Activated naive CD4-positive, alpha-beta T cell treated with anti-CD3 and anti-CD28 coated beads, Interleukin-2, amount 10 ng/mL, durations not matched to agents 7 days and 5 days (primary cell): ENCODE measurements around the gene PLA2G15.

ENCODE experiments used
- CTCF ChIA-PET: fragments of 350-600 bp; sonication (Branson Sonifier 250); formaldehyde crosslinking; loops from one replicate; lab custom pipeline; 2021; ENCODE audit warnings: antibody characterized with exemption; lab: Charles Lee
- DNase-seq: peaks from one replicate; pipeline ENCODE4 v3.0.0-alpha.2; 2020
- H3K27ac Mint-ChIP-seq: one replicate; pipeline ENCODE4 v1.8.0; 2021; ENCODE audit warnings: mild to moderate bottlenecking, moderate library complexity, mixed read lengths
- H3K27me3 Mint-ChIP-seq: one replicate; pipeline ENCODE4 v1.8.0; 2021; ENCODE audit warnings: mild to moderate bottlenecking, mixed read lengths
- H3K36me3 Mint-ChIP-seq: one replicate; pipeline ENCODE4 v1.8.0; 2021; ENCODE audit warnings: mixed read lengths
- H3K4me1 Mint-ChIP-seq: one replicate; pipeline ENCODE4 v1.8.0; 2021; ENCODE audit warnings: mixed read lengths
- H3K4me3 Mint-ChIP-seq: one replicate; pipeline ENCODE4 v1.8.0; 2021; ENCODE audit warnings: mild to moderate bottlenecking, moderate library complexity, mixed read lengths
- H3K9me3 Mint-ChIP-seq: one replicate; pipeline ENCODE4 v1.8.0; 2021; ENCODE audit warnings: mixed read lengths

The PLA2G15 gene

DNA sequence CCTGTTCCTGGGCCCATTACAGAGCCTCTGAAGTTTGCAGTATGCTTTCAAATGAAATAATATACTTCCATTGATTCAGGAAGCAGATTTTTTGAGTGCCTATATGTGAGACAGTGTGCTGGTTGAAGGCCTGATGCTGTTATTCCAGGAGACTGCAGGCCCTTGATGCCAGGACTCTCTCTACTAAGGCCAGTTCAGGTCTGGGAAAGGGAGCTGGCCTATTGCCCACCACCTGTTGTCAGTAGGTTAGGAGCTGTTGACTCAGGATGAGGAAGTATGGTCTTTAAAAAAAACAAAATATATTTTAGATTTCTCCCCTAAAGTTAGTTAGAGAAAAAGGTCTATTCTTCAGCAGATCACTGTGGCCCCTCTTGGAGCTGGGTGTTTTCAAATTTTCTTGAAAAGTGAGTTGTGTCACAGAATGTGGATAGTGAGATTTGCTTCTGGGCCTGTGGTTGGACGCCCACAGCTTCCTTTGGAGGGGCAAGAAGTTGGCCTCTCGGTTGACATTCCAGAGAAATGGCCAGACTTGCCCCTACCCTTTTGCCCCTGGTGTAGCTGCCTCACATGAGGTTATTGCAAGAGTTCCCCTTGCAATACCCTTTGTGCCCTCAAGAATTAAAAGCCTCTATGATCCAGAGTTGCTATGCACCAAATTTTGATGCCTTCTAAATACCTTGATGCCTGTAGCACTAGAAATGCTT, 17.2 kb upstream of the PLA2G15 start:
- DNase-seq, result no peak
- Mint-ChIP-seq H3K36me3 (peaks cover 28% of the 10 kb centered on the region), H3K27ac (peak overlapping the region; percentile 65), H3K4me3 (no peak overlapping the region), H3K4me1 (peaks cover 36% of the 10 kb centered on the region), H3K9me3 (no peaks in the 10 kb centered on the region), H3K27me3 (no peaks in the 10 kb centered on the region)
- CTCF ChIA-PET, result interaction anchor here (0.5 to 4.3 kb wide), 24 partner anchors 9 to 572 kb away, joined by 3 to 47 read pairs (median 4); partner anchors contain the start of gene PSMB10

DNA sequence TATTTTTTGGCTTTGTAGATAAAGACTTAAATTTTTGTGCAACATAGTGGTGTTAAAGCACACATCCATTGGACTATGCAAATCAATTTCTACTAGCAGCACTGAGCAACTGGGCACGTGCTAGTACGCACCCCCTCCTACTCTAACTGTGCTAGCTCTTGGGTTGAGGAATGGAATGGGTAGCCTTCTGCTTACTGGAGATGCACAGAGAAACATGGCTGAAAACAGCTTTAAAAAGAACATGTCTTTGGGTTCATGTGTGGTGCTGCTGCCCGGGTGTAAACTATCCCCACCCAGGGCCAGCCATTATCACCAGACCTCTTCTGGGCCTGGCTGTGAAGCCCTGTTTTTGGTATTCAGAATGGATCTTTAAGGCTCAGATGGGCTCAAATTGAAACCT, 16.5 kb upstream of the PLA2G15 start:
- Mint-ChIP-seq H3K9me3 (no peaks in the 10 kb centered on the region), H3K27me3 (no peaks in the 10 kb centered on the region), H3K4me3 (no peak overlapping the region), H3K4me1 (peaks cover 36% of the 10 kb centered on the region), H3K27ac (no peak overlapping the region), H3K36me3 (peaks cover 28% of the 10 kb centered on the region)
- DNase-seq, result no peak
- CTCF ChIA-PET, result interaction anchor here (0.7 to 4.3 kb wide), 20 partner anchors 9 to 293 kb away, joined by 3 to 47 read pairs (median 4); partner anchors contain the start of gene PSMB10

DNA sequence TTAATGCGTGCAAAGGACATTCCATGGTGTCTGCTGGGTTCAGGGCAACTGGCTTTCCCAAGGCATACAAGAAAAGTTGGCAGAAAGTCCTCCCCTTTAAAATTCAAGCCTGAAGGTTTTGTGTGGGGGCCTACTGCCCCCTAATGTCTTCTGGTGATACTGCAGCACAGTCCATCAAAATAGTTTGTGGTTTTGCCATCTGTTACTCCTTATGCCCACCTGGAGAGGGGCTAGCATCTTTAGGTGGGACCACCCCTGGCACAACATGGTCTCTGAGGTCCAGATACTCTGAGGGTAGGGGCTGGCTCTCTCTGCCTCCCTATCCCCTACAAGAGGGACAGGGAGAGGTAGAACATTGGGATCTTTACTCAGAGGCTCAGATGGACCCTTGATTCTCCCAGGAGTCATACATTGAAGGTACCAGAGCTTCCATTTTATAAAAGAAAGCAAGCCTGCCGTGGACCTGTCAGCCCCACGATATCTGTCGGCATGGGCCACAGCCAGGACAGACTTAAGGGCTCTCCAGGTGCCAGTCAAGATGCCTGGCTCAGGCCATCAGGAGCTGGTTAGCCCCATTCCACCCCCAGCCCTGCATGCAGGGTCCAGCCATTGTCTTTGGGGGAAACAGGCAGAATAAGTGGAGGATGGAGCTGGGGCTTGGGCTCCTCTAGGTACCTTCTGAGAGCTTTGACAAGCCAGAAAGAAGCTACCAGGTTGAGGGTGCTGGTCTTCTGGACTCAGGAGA, 15.6 kb upstream of the PLA2G15 start:
- CTCF ChIA-PET, result interaction anchor here (0.7 to 2.2 kb wide), 12 partner anchors 11 to 206 kb away, joined by 3 to 10 read pairs (median 4); partner anchors contain the start of genes DDX28 and DUS2
- peak; percentile 62 for DNase-seq
- Mint-ChIP-seq H3K27ac (peak overlapping the region; percentile 52), H3K27me3 (no peaks in the 10 kb centered on the region), H3K4me1 (peaks cover 40% of the 10 kb centered on the region), H3K9me3 (no peaks in the 10 kb centered on the region), H3K36me3 (peaks cover 28% of the 10 kb centered on the region), H3K4me3 (no peak overlapping the region)

GRCh38 chr16:68230176-68230571, 15.0 kb upstream of the PLA2G15 start:
- peaks cover 43% of the 10 kb centered on the region for H3K4me1 Mint-ChIP-seq
- no peak overlapping the region for H3K27ac Mint-ChIP-seq

DNA sequence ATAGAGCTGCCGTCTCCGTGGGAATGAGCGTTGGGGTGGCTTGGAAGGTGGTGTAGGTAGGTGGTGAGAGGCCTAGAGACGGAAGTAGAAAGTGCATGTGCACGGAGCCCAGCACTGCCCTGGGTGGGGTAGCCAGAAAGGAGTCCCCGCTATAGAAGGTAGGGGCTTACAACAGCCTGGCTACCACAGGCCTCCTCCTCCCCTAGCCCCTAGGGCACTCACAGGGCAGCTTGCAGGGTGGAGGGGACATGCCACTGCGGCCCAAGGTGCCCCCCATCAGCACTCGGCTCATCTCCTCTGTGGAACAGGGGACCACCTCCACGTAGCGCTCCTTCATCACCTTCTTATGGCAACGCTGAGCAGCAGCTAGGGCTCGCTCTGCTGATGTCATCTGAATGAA, 14.2 kb upstream of the PLA2G15 start:
- H3K4me1 Mint-ChIP-seq, result peaks cover 39% of the 10 kb centered on the region
- CTCF ChIA-PET, result interaction anchor here (0.6 to 2.2 kb wide), 7 partner anchors 11 to 159 kb away, joined by 3 to 10 read pairs (median 6); partner anchors contain the start of gene SLC7A6
- no peak overlapping the region for H3K27ac Mint-ChIP-seq
- no peak overlapping the region for H3K4me3 Mint-ChIP-seq
- DNase-seq, result no peak
- no peaks in the 10 kb centered on the region for H3K9me3 Mint-ChIP-seq
- H3K36me3 Mint-ChIP-seq, result peaks cover 26% of the 10 kb centered on the region
- no peaks in the 10 kb centered on the region for H3K27me3 Mint-ChIP-seq

More at GRCh38 chr16:68230176-68230571, 15.0 kb upstream of the PLA2G15 start:
- Mint-ChIP-seq H3K4me3 (no peak overlapping the region), H3K9me3 (no peaks in the 10 kb centered on the region), H3K27me3 (no peaks in the 10 kb centered on the region), H3K36me3 (peaks cover 30% of the 10 kb centered on the region)
- no peak for DNase-seq
- CTCF ChIA-PET, result interaction anchor here (0.7 to 2.2 kb wide), 12 partner anchors 11 to 207 kb away, joined by 3 to 10 read pairs (median 4); partner anchors contain the start of genes DDX28 and DUS2

DNA sequence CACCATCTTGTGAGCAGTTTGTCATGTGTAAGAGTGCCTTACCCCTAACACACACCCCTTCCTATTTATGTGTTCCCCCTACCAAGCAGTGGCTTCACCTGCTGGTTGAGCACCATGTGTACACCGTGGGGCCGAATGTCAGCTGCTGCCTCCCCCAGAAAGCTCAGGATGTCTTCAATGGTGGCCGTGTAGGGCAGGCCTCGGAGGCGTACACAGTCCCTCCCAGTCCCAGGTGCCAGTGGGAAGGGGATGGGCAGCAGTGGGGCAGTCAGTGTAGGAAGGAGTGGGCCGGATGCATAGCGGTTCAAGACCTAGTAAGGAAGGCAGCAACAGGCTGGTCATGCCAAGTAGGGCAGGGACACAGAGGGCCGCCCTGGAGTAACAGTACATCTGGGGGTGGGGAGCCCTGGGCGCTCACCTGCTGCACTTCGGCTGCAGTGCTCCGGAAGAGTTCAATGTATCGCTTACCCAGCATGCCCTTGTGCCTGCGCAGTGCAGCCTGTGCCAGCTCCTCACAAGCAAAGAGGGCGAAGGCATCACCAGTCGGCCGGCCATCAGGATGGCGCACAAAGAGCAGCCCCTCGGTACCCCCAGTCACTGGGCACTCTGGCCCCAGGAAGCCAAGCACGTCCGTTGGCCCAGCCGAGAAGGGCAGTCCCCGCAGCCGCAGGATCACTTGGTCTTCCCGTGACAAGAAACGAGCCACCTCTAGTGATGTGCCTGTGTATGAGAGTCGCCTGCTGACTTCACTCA, 13.6 kb upstream of the PLA2G15 start:
- H3K4me1 Mint-ChIP-seq, result peaks cover 38% of the 10 kb centered on the region
- CTCF ChIA-PET, result interaction anchor here (0.6 to 2.2 kb wide), 4 partner anchors 11 to 159 kb away, joined by 3 to 10 read pairs (median 3); partner anchors contain the start of gene SLC7A6
- no peak overlapping the region for H3K27ac Mint-ChIP-seq
- DNase-seq, result no peak
- no peaks in the 10 kb centered on the region for H3K9me3 Mint-ChIP-seq
- H3K36me3 Mint-ChIP-seq, result peaks cover 26% of the 10 kb centered on the region
- no peak overlapping the region for H3K4me3 Mint-ChIP-seq
- H3K27me3 Mint-ChIP-seq, result peaks cover 5% of the 10 kb centered on the region

DNA sequence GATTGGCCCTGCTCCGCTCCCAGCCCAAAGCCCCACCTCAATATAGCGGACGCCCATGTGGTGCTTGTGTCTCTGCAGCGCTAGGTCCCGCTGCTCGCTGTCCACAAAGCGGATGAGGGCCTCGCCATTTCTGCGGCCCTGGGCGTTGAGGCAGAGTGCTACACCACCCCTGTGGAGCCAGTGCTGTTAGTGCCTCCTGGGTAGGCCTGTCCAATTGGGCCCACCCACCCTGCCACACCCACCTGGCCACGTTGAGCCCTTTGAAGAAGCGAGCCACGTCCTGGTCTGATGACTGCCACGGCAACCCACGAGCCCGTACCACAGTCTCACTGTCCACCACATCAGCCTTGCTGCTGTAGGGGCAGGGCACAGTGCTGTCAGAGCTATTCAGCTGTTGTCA, 12.8 kb upstream of the PLA2G15 start:
- H3K9me3 Mint-ChIP-seq, result no peaks in the 10 kb centered on the region
- no peak for DNase-seq
- H3K4me1 Mint-ChIP-seq, result peaks cover 40% of the 10 kb centered on the region
- no peak overlapping the region for H3K27ac Mint-ChIP-seq
- H3K4me3 Mint-ChIP-seq, result no peak overlapping the region
- peaks cover 22% of the 10 kb centered on the region for H3K36me3 Mint-ChIP-seq
- CTCF ChIA-PET, result no interaction called here
- peaks cover 13% of the 10 kb centered on the region for H3K27me3 Mint-ChIP-seq

- no peak overlapping the region for H3K27ac Mint-ChIP-seq
- H3K36me3 Mint-ChIP-seq, result peaks cover 15% of the 10 kb centered on the region
- H3K27me3 Mint-ChIP-seq, result peaks cover 20% of the 10 kb centered on the region
- H3K4me1 Mint-ChIP-seq, result peaks cover 37% of the 10 kb centered on the region
- H3K9me3 Mint-ChIP-seq, result no peaks in the 10 kb centered on the region
- H3K4me3 Mint-ChIP-seq, result no peak overlapping the region
- DNase-seq, result no peak
- CTCF ChIA-PET, result interaction anchor here (0.7 to 1.5 kb wide), 2 partner anchors 57 to 96 kb away, joined by 3 to 6 read pairs; no protein-coding TSS in a partner anchor
Measured at GRCh38 chr16:68233085-68233834, 11.9 kb upstream of the PLA2G15 start.

GRCh38 chr16:68233835-68234187, 11.4 kb upstream of the PLA2G15 start:
- H3K27me3 Mint-ChIP-seq, result peaks cover 20% of the 10 kb centered on the region

GRCh38 chr16:68234188-68235107, 10.7 kb upstream of the PLA2G15 start:
- Mint-ChIP-seq H3K9me3 (no peaks in the 10 kb centered on the region), H3K27me3 (peaks cover 22% of the 10 kb centered on the region), H3K36me3 (peaks cover 10% of the 10 kb centered on the region), H3K4me3 (no peak overlapping the region), H3K27ac (no peak overlapping the region), H3K4me1 (peaks cover 35% of the 10 kb centered on the region)
- CTCF ChIA-PET, result interaction anchor here (1.5 kb wide), 1 partner anchor 95 kb away, joined by 6 read pairs; no protein-coding TSS in a partner anchor
- no peak for DNase-seq

More at GRCh38 chr16:68233835-68234187, 11.4 kb upstream of the PLA2G15 start:
- Mint-ChIP-seq H3K9me3 (no peaks in the 10 kb centered on the region), H3K27ac (no peak overlapping the region), H3K4me1 (peaks cover 37% of the 10 kb centered on the region), H3K36me3 (peaks cover 15% of the 10 kb centered on the region), H3K4me3 (no peak overlapping the region)
- no peak for DNase-seq
- CTCF ChIA-PET, result interaction anchor here (1.5 kb wide), 1 partner anchor 95 kb away, joined by 6 read pairs; no protein-coding TSS in a partner anchor

DNA sequence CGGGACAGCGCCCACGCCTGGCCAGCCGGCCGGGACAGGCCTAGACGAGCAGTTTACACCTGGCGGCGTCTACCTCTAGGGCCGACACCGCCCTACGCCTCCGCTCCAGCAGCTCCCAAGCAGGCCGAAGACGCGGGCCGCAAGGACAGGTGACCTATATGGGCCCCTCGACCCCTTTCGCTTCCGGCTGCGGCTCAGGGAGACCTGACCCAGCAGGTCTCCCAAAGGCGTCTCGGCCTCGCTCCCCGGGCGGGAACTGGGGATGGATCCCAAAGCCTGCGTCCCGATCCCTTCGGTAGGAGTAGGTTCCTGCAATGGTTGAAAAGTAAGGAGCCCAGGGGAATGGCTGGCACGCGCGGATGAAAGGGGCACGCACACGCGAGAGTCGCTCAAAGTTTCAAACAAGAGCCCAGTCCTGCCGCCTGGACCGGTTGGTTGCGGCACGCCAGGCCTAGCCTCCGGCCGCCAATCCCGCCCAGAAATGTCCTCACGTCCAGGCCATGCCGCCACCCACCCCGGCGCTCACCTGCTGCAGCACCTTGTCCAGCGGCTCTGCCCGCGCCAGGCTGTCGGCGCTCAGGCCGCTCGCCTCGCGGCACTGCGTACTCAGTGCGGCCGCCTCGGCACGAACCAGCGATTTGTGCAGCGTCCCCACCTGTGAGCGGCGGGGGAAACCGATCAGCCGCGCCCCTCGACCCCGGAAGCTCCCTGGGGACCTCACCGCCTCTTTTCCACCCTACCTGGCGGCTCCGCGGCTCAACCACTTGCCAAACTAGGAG, 9.9 kb upstream of the PLA2G15 start:
- CTCF ChIA-PET, result interaction anchor here (1.4 kb wide), 1 partner anchor 94 kb away, joined by 5 read pairs; no protein-coding TSS in a partner anchor

GRCh38 chr16:68235887-68236136, 9.4 kb upstream of the PLA2G15 start, which contains the start of gene ESRP2:
TSS of gene ESRP2 (minus strand) at chr16:68236127. CDS start at chr16:68236045, 82 bp downstream.
- H3K9me3 Mint-ChIP-seq, result no peaks in the 10 kb centered on the region
- CTCF ChIA-PET, result interaction anchor here (1.4 kb wide), 1 partner anchor 93 kb away, joined by 5 read pairs; no protein-coding TSS in a partner anchor
- H3K27me3 Mint-ChIP-seq, result peaks cover 27% of the 10 kb centered on the region
- peak within 1 kb of the TSS; percentile 49 for H3K27ac Mint-ChIP-seq
- DNase-seq, result no peak
- peaks cover 37% of the 10 kb centered on the region for H3K4me1 Mint-ChIP-seq
- peak within 1 kb of the TSS; percentile 81 for H3K4me3 Mint-ChIP-seq
- H3K36me3 Mint-ChIP-seq, result peaks cover 6% of the 10 kb centered on the region

More for the DNA sequence above, 9.9 kb upstream of the PLA2G15 start:
- Mint-ChIP-seq H3K27ac (peak overlapping the region; percentile 49), H3K27me3 (peaks cover 27% of the 10 kb centered on the region), H3K4me1 (peaks cover 37% of the 10 kb centered on the region), H3K36me3 (peaks cover 6% of the 10 kb centered on the region), H3K4me3 (no peak overlapping the region), H3K9me3 (no peaks in the 10 kb centered on the region)
- no peak for DNase-seq
